SHP77 treated with DMSO at 0.1 percent for 48 hours (cell line): ENCODE results near the gene TRIM39.
"Not testable (repeated sequence)": the region's sequence is repeated elsewhere in the genome, so short reads cannot be mapped to it uniquely, and the experiment has no call there.

ENCODE experiments used
- DNase-seq: peaks from one replicate; lab custom pipeline; 2025; lab: John Stamatoyannopoulos, UW

Gene TRIM39

GRCh38 chr6:30326526-30327231 is at the start of gene TRIM39:
TSS of gene TRIM39 (plus strand) at chr6:30326927. CDS start at chr6:30329318, 2,391 bp downstream.
- DNase-seq = peak; percentile 77

GRCh38 chr6:30280988-30281387 is 45.7 kb upstream of the TRIM39 start:
- DNase-seq = not testable (repeated sequence)

- DNase-seq = no peak
Observed at GRCh38 chr6:30282522-30282921, 44.2 kb upstream of the TRIM39 start.

- DNase-seq = no peak
Observed at GRCh38 chr6:30283761-30284160, 43.0 kb upstream of the TRIM39 start.

GRCh38 chr6:30287139-30287538 is 39.6 kb upstream of the TRIM39 start:
- no peak for DNase-seq

- no peak for DNase-seq
Observed at GRCh38 chr6:30295837-30296236, 30.9 kb upstream of the TRIM39 start.

GRCh38 chr6:30304002-30304401 is 22.7 kb upstream of the TRIM39 start:
- DNase-seq = no peak

GRCh38 chr6:30311101-30311500 is 15.6 kb upstream of the TRIM39 start:
- no peak for DNase-seq

- DNase-seq = no peak
Observed at GRCh38 chr6:30311671-30312070, 15.1 kb upstream of the TRIM39 start.

GRCh38 chr6:30312266-30312665 is 14.5 kb upstream of the TRIM39 start:
- no peak for DNase-seq

GRCh38 chr6:30312676-30313321 is 13.9 kb upstream of the TRIM39 start:
- DNase-seq = no peak

GRCh38 chr6:30315156-30315555 is 11.6 kb upstream of the TRIM39 start:
- DNase-seq = no peak

- no peak for DNase-seq
Observed at GRCh38 chr6:30317913-30318589, 8.7 kb upstream of the TRIM39 start.

GRCh38 chr6:30319146-30319835 is 7.4 kb upstream of the TRIM39 start:
- no peak for DNase-seq

- DNase-seq = no peak
Observed at GRCh38 chr6:30321692-30322388, 4.9 kb upstream of the TRIM39 start.

GRCh38 chr6:30322527-30323501 is 3.9 kb upstream of the TRIM39 start:
- DNase-seq = no peak

- no peak for DNase-seq
Observed at GRCh38 chr6:30323806-30324205, 2.9 kb upstream of the TRIM39 start.

GRCh38 chr6:30325150-30325872 is 1.4 kb upstream of the TRIM39 start:
- no peak for DNase-seq

GRCh38 chr6:30325873-30326525 is 728 bp upstream of the TRIM39 start:
- DNase-seq = peak; percentile 77
